GM13976 (cell line): ENCODE data around the gene ACO1.

Source experiments
- DNase-seq: peaks from one replicate; pipeline ENCODE4 v3.0.0; 2012; ENCODE audit warnings: low spot score
- CTCF ChIP-seq: IDR thresholded peaks from 2 replicates; pipeline ENCODE4 v1.5.1; 2012; ENCODE audit warnings: borderline replicate concordance, mild to moderate bottlenecking; ENCODE audit not compliant: insufficient read depth; ENCODE audit errors: extremely low read depth, missing control alignments, control extremely low read depth
- in situ Hi-C: fragments of 300-500 bp; cut with MboI; formaldehyde crosslinking; loops from one replicate; pipeline ENCODE4 v1.12.0; 2022; ENCODE audit warnings: low sequenced_read_pairs, mixed read lengths, inconsistent platforms; ENCODE audit not compliant: unreplicated experiment

Gene ACO1

GRCh38 chr9:32434892-32435291 is 50.4 kb downstream of the ACO1 start:
- TF ChIP-seq CTCF: no peak
- in situ Hi-C loops: no loop called here
- no peak for DNase-seq

- no peak for TF ChIP-seq CTCF
- DNase-seq: no peak
- in situ Hi-C loops: no loop called here
Observed at GRCh38 chr9:32441678-32442077, 57.2 kb downstream of the ACO1 start.

GRCh38 chr9:32442433-32442832 is 58.0 kb downstream of the ACO1 start:
- TF ChIP-seq CTCF: no peak
- in situ Hi-C loops: no loop called here
- DNase-seq: no peak

- DNase-seq: no peak
- in situ Hi-C loops: no loop called here
- TF ChIP-seq CTCF: no peak
Observed at GRCh38 chr9:32449969-32450368, 65.5 kb downstream of the ACO1 start.

GRCh38 chr9:32454280-32454679 is 69.8 kb downstream of the ACO1 start:
- no peak for DNase-seq

GRCh38 chr9:32455738-32456137 is 71.3 kb downstream of the ACO1 start:
- no peak for TF ChIP-seq CTCF
- in situ Hi-C loops: no loop called here

More at GRCh38 chr9:32454280-32454679, 69.8 kb downstream of the ACO1 start:
- in situ Hi-C loops: no loop called here
- no peak for TF ChIP-seq CTCF

GRCh38 chr9:32456564-32456963 is 72.1 kb downstream of the ACO1 start:
- no peak for DNase-seq
- in situ Hi-C loops: no loop called here
- TF ChIP-seq CTCF: no peak

More at GRCh38 chr9:32455738-32456137, 71.3 kb downstream of the ACO1 start:
- DNase-seq: no peak
